Kidney (tissue), 14 donors: ENCODE results near the gene SUN2. TPM values are rescaled to one million over a fixed set of nuclear protein-coding genes. Genes with fewer than 3 reads are reported as not detected.

Experiments used
- DNase-seq, 5 donors: peaks; one replicate each; pipeline ENCODE4 v3.0.0-alpha.2; 2013 to 2020
- FAIRE-seq: peaks from 2 replicates; lab custom pipeline; 2012; peaks lifted over from hg19 to GRCh38; lab: Jason Lieb, UNC
- H3K27ac ChIP-seq, 2 donors: one replicate each; pipeline ENCODE4 v1.7.0; 2013; ENCODE audit warnings: low read depth in 2 of 2, low read length in 2 of 2, inconsistent platforms in 1 of 2
- H3K27me3 ChIP-seq: one replicate; pipeline ENCODE4 v1.7.1; 2013; ENCODE audit warnings: low read length, inconsistent platforms; ENCODE audit not compliant: control insufficient read depth, insufficient read depth
- H3K36me3 ChIP-seq, 3 donors: one replicate each; pipeline versions ENCODE4 v1.7.0 to v1.7.1; 2013; ENCODE audit warnings: low read length in 3 of 3, control low read depth in 1 of 3, inconsistent platforms in 1 of 3; ENCODE audit not compliant: insufficient read depth in 3 of 3, control insufficient read depth in 2 of 3
- H3K4me1 ChIP-seq, 3 donors: one replicate each; pipeline versions ENCODE4 v1.7.0 to v1.7.1; 2013; ENCODE audit warnings: low read length in 3 of 3, inconsistent platforms in 1 of 3, low read depth in 1 of 3; ENCODE audit not compliant: control insufficient read depth in 2 of 3, insufficient read depth in 2 of 3
- H3K4me3 ChIP-seq, 3 donors: one replicate each; pipeline versions ENCODE4 v1.7.0 to v1.8.1; 2013; ENCODE audit warnings: low read length in 3 of 3, control low read depth in 1 of 3, inconsistent platforms in 1 of 3
- H3K9ac ChIP-seq, 3 donors: one replicate each; pipeline versions ENCODE4 v1.7.0 to v1.7.1; 2013; ENCODE audit warnings: low read length in 3 of 3, control low read depth in 1 of 3, inconsistent platforms in 1 of 3
- H3K9me3 ChIP-seq, 3 donors: one replicate each; pipeline versions ENCODE4 v1.7.0 to v1.7.1; 2013; ENCODE audit warnings: low read length in 3 of 3, control low read depth in 1 of 3, inconsistent platforms in 1 of 3; ENCODE audit not compliant: control insufficient read depth in 2 of 3, insufficient read depth in 1 of 3
- intact Hi-C: fragments of 100-400 bp; cut with DNase I; formaldehyde crosslinking; loops from one replicate; pipeline ENCODE4 v1.11.1; 2022
- polyA plus RNA-seq: library from polyadenylated mRNA; stranded (reverse); fragments of 350-450 nt; fragmentation: Illumina TruSeq; extraction: RNeasy Lipid Tissue Mini Kit (QIAGEN cat#74804); gene quantifications from one replicate; pipeline ENCODE4 v1.2.3, GENCODE V29; 2014; ENCODE audit warnings: low read depth, low replicate concordance; ENCODE audit not compliant: insufficient read depth
- total RNA-seq: library from RNA; stranded (reverse); fragmentation: NEBNext Ultra II Directional; extraction: Animal tissue kit (Norgen Biotek cat#: 25700); gene quantifications from one replicate; pipeline ENCODE4 v1.2.1, GENCODE V29; 2021
- TF ChIP-seq, protein P1 (sequence below): IDR thresholded peaks from 3 replicates; pipeline ENCODE4 v1.5.1; 2012; ENCODE audit warnings: mild to moderate bottlenecking, moderate library complexity, borderline replicate concordance; ENCODE audit not compliant: insufficient read depth; ENCODE audit errors: extremely low read depth
- donor health status: control.
- donor health status: control.
- donor health status: control.
- donor health status: control.
- donor health status: control.
- donor health status: DM: yes; HTN: yes; CAD: no.
- donor health status: Normal renal cell carcinoma (clear cell type).

Gene SUN2
- total and polyA plus RNA-seq, 2 donors from 2014 or later, result 41.7 to 199 TPM

DNA sequence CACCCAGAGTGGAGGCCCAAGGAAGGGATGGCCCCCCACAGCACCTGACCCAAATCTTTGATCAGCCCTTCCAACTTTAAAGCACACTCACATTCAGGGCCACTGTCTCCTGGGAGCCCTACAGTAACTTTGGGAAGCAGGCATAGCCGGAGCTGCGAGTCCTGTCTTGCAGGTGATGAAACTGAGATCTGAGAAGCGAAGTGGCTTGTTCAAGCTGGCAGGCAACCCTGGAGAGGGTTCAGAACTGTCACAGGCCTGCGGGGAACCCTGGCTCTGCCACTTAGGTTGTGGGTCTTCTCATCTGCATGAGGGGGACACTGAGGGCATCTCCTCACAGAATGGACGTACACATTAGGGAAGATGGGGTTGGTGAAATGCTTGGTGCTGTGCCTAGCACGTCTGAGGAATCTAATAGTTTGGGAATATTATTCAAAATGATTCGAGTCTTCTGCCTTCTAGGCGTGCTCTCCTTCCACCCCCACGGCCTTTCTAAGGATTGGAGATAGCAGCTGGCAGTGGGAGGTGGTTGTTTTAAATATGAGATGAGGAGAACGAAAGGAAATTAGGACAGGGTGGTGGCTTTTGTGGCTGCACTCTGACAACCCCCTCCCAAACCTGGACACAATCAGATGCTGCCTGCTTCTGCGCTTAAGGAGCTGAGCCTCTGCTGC lies 18.8 kb upstream of the SUN2 start:
- Histone ChIP-seq H3K9ac (no peak overlapping the region), H3K36me3 (no peaks in the 10 kb centered on the region), H3K27me3 (no peaks in the 10 kb centered on the region), H3K27ac (no peak overlapping the region), H3K4me1 (no peaks in the 10 kb centered on the region), H3K9me3 (no peaks in the 10 kb centered on the region), H3K4me3 (no peak overlapping the region)
- TF ChIP-seq, protein P1, sequence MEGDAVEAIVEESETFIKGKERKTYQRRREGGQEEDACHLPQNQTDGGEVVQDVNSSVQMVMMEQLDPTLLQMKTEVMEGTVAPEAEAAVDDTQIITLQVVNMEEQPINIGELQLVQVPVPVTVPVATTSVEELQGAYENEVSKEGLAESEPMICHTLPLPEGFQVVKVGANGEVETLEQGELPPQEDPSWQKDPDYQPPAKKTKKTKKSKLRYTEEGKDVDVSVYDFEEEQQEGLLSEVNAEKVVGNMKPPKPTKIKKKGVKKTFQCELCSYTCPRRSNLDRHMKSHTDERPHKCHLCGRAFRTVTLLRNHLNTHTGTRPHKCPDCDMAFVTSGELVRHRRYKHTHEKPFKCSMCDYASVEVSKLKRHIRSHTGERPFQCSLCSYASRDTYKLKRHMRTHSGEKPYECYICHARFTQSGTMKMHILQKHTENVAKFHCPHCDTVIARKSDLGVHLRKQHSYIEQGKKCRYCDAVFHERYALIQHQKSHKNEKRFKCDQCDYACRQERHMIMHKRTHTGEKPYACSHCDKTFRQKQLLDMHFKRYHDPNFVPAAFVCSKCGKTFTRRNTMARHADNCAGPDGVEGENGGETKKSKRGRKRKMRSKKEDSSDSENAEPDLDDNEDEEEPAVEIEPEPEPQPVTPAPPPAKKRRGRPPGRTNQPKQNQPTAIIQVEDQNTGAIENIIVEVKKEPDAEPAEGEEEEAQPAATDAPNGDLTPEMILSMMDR, result no peak
- intact Hi-C loops, result no loop called here
- DNase-seq (no peak), FAIRE-seq (no peak)

DNA sequence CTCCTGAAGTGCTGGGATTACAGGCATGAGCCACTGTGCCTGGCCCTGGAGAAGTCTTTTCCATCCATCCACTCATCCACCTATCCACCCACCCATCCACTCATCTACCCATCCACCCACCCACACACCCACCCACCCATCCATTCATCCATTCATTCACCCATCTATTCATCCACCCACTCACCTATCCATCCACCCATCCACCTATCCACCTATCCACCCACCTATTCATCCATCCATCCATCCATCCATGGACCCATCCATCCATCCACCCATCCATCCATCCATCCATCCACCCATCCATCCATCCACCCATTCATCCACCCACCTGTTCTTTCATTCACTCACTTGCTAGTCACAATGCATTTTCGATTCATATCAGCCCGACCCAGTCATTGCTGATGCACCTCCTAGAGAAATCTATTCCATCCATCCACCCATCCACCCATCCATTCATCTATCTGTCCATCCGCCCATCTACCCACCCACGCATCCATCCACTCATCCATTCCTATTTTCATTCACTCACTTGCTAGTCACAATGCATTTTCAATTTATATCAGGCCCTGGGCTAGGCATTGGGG lies 17.7 kb upstream of the SUN2 start:
- intact Hi-C loops, result no loop called here
- Histone ChIP-seq H3K27me3 (no peaks in the 10 kb centered on the region), H3K4me3 (no peak overlapping the region), H3K9me3 (no peaks in the 10 kb centered on the region), H3K9ac (no peak overlapping the region), H3K4me1 (no peaks in the 10 kb centered on the region), H3K27ac (no peak overlapping the region), H3K36me3 (no peaks in the 10 kb centered on the region)
- TF ChIP-seq, protein P1, result no peak
- FAIRE-seq, result no peak
- no peak for DNase-seq

DNA sequence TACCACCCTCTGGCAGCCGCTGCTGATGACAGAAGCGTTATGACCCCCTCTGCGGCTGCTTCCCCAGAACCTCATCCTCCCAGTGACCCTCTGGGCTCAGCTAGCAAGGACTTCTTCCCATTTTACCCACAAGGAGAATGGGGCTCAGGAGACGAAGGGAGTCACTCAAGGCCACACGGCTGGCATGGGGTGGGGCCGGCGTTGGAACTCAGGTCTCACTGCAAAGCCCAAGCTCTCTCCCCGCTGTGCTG lies 16.8 kb upstream of the SUN2 start:
- H3K36me3 ChIP-seq, result no peaks in the 10 kb centered on the region
- no peaks in the 10 kb centered on the region for H3K27me3 ChIP-seq
- H3K9me3 ChIP-seq, result no peaks in the 10 kb centered on the region
- H3K4me3 ChIP-seq, result no peak overlapping the region
- H3K4me1 ChIP-seq, result no peaks in the 10 kb centered on the region
- intact Hi-C loops, result no loop called here
- TF ChIP-seq, protein P1, result no peak
- FAIRE-seq (no peak), DNase-seq (no peak)
- no peak overlapping the region for H3K27ac ChIP-seq
- no peak overlapping the region for H3K9ac ChIP-seq
